ENCODE measurements around the gene OGFRL1. TPM values are rescaled to one million over a fixed set of nuclear protein-coding genes. Genes with fewer than 3 reads are reported as not detected.

The OGFRL1 gene
- total RNA-seq, 2 donors from 2014 or later: 26.9 to 30.5 TPM

- DNase-seq (ENCODE audit: low spot score) (no peak), ATAC-seq (ENCODE audit: insufficient number of reproducible peaks, low FRiP score, low read depth) (no peak)
Observed at GRCh38 chr6:71332012-71332411, 43.4 kb downstream of the OGFRL1 start.

GRCh38 chr6:71333050-71333449 lies 44.4 kb downstream of the OGFRL1 start:
- H3K36me3 ChIP-seq: no peaks in the 10 kb centered on the region
- no peak for ATAC-seq (ENCODE audit: insufficient number of reproducible peaks, low FRiP score, low read depth)
- TF ChIP-seq CTCF (IDR thresholded peaks at IDR 0.05): no peak

More at GRCh38 chr6:71332012-71332411, 43.4 kb downstream of the OGFRL1 start:
- Histone ChIP-seq H3K36me3 (no peaks in the 10 kb centered on the region), H3K27me3 (replicated peaks; ENCODE audit: insufficient read depth) (no peaks in the 10 kb centered on the region), H3K4me3 (no peak overlapping the region), H3K4me1 (ENCODE audit: control insufficient read depth in 1 of 2, low read depth in 2 of 2) (peaks cover 0 to 10% of the 10 kb centered on the region in 2 donors), H3K9me3 (no peaks in the 10 kb centered on the region), H3K27ac (no peak overlapping the region)
- TF ChIP-seq CTCF (IDR thresholded peaks at IDR 0.05): no peak

GRCh38 chr6:71333697-71334096 lies 45.1 kb downstream of the OGFRL1 start:
- Histone ChIP-seq H3K4me1 (ENCODE audit: control insufficient read depth in 1 of 2, low read depth in 2 of 2) (peaks cover 0 to 10% of the 10 kb centered on the region in 2 donors), H3K36me3 (no peaks in the 10 kb centered on the region), H3K27ac (no peak overlapping the region), H3K27me3 (replicated peaks; ENCODE audit: insufficient read depth) (no peaks in the 10 kb centered on the region), H3K9me3 (no peaks in the 10 kb centered on the region), H3K4me3 (no peak overlapping the region)
- ATAC-seq (ENCODE audit: insufficient number of reproducible peaks, low FRiP score, low read depth): peak; percentile 55
- TF ChIP-seq CTCF (IDR thresholded peaks at IDR 0.05): no peak
- no peak for DNase-seq (ENCODE audit: low spot score)

More at GRCh38 chr6:71333050-71333449, 44.4 kb downstream of the OGFRL1 start:
- no peaks in the 10 kb centered on the region for H3K27me3 ChIP-seq (replicated peaks; ENCODE audit: insufficient read depth)
- H3K4me3 ChIP-seq: no peak overlapping the region
- no peak overlapping the region for H3K27ac ChIP-seq
- H3K4me1 ChIP-seq (ENCODE audit: control insufficient read depth in 1 of 2, low read depth in 2 of 2): peaks cover 0 to 10% of the 10 kb centered on the region in 2 donors
- H3K9me3 ChIP-seq: no peaks in the 10 kb centered on the region
- no peak for DNase-seq (ENCODE audit: low spot score)

GRCh38 chr6:71334768-71335167 lies 46.2 kb downstream of the OGFRL1 start:
- DNase-seq (ENCODE audit: low spot score) (no peak), ATAC-seq (ENCODE audit: insufficient number of reproducible peaks, low FRiP score, low read depth) (no peak)

GRCh38 chr6:71335544-71335943 lies 46.9 kb downstream of the OGFRL1 start:
- ATAC-seq (ENCODE audit: insufficient number of reproducible peaks, low FRiP score, low read depth): no peak
- DNase-seq (ENCODE audit: low spot score): no peak
- Histone ChIP-seq H3K27me3 (replicated peaks; ENCODE audit: insufficient read depth) (no peaks in the 10 kb centered on the region), H3K4me1 (ENCODE audit: control insufficient read depth in 1 of 2, low read depth in 2 of 2) (peaks cover 0 to 10% of the 10 kb centered on the region in 2 donors), H3K4me3 (no peak overlapping the region), H3K27ac (no peak overlapping the region), H3K9me3 (no peaks in the 10 kb centered on the region), H3K36me3 (no peaks in the 10 kb centered on the region)
- no peak for TF ChIP-seq CTCF (IDR thresholded peaks at IDR 0.05)

More at GRCh38 chr6:71334768-71335167, 46.2 kb downstream of the OGFRL1 start:
- H3K4me3 ChIP-seq: no peak overlapping the region
- H3K36me3 ChIP-seq: no peaks in the 10 kb centered on the region
- H3K9me3 ChIP-seq: no peaks in the 10 kb centered on the region
- no peaks in the 10 kb centered on the region for H3K27me3 ChIP-seq (replicated peaks; ENCODE audit: insufficient read depth)
- H3K27ac ChIP-seq: no peak overlapping the region
- no peak for TF ChIP-seq CTCF (IDR thresholded peaks at IDR 0.05)
- peaks cover 0 to 10% of the 10 kb centered on the region in 2 donors for H3K4me1 ChIP-seq (ENCODE audit: control insufficient read depth in 1 of 2, low read depth in 2 of 2)
